ENCODE results near the gene WNT10A. TPM values are rescaled to one million over a fixed set of nuclear protein-coding genes. Genes with fewer than 3 reads are reported as not detected.

WNT10A gene
- 1 to 10 TPM in 2 of 3 donors, under 1 TPM in 1; 0.92 to 2.9 (median 2.9) TPM for total RNA-seq
- total RNA-seq (2013): 3.2 TPM

DNA sequence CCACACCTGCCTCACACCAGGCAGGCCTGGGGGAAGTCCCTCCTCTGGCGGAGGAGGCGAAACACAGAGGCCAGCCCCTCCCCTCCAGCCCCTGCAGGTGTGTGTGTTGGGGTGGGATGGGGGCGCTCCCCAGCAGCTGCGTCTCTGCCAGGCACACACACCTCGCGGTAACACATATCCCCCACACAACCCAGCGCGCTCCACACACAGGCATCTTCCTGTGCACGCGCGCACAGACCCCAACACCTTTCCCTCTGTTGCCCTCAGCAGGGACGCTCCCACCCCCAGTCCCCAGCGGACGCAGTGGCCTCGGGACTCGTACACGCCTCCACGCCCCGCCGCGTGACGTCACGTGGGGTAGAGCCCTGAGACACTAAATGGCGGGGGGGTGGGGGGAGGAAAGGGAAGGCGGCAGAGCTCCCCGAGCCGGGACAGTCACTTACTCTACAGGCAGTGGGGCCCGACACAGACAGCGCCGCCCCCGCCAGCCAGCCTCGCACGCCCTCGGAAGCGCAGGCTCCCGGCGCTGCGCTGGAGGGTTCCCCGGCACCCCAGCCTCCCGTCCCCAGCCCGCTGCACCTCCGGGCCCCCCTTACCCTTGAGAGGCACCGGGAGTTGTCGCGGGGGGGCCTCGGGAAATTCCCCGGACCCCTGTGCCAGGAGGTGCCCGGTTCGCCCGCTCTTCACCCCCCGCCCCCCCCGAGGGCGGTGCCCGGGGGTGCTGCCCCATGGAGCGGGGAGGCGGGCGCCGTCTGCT, at the start of gene WNT10A:
TSS of gene WNT10A (plus strand) at position 751 of the 757 bp plus-strand sequence. CDS start 144 bp downstream, outside the sequence.
- H3K9me3 ChIP-seq (ENCODE audit: control insufficient read depth, insufficient read depth, low read length): no peaks in the 10 kb centered on the region
- no peaks in the 10 kb centered on the region for H3K36me3 ChIP-seq (ENCODE audit: control insufficient read depth, insufficient read depth, low read length)
- Mint-ChIP-seq H3K36me3 (no peaks in the 10 kb centered on the region), H3K27ac (peak within 1 kb of the TSS in 1 of 2 donors; percentile 90), H3K9me3 (no peaks in the 10 kb centered on the region), H3K4me3 (peak within 1 kb of the TSS; percentile 72), H3K27me3 (ENCODE audit: low read depth in 2 of 2) (peaks cover 57 to 61% of the 10 kb centered on the region in 2 donors), H3K4me1 (peaks cover 0 to 22% of the 10 kb centered on the region in 2 donors)
- TF ChIP-seq, protein P1, sequence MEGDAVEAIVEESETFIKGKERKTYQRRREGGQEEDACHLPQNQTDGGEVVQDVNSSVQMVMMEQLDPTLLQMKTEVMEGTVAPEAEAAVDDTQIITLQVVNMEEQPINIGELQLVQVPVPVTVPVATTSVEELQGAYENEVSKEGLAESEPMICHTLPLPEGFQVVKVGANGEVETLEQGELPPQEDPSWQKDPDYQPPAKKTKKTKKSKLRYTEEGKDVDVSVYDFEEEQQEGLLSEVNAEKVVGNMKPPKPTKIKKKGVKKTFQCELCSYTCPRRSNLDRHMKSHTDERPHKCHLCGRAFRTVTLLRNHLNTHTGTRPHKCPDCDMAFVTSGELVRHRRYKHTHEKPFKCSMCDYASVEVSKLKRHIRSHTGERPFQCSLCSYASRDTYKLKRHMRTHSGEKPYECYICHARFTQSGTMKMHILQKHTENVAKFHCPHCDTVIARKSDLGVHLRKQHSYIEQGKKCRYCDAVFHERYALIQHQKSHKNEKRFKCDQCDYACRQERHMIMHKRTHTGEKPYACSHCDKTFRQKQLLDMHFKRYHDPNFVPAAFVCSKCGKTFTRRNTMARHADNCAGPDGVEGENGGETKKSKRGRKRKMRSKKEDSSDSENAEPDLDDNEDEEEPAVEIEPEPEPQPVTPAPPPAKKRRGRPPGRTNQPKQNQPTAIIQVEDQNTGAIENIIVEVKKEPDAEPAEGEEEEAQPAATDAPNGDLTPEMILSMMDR (IDR thresholded peaks at IDR 0.05): no peak
- H3K4me3 ChIP-seq (ENCODE audit: low read length): peak within 1 kb of the TSS; percentile 24
- WGBS (ENCODE audit: insufficient coverage): under 1% methylated on average over 55 of the region's 58 CpGs
- H3K4me1 ChIP-seq (ENCODE audit: control insufficient read depth, insufficient read depth, low read length): peaks cover 39% of the 10 kb centered on the region
- peak; percentile 72 to 76 (median 73) for ATAC-seq
- peak; percentile 74 to 95 for DNase-seq
- peak within 1 kb of the TSS; percentile 65 for H3K27ac ChIP-seq (ENCODE audit: low read length)
- intact Hi-C loops (cut with micrococcal nuclease): no loop called here
- H3K27me3 ChIP-seq (ENCODE audit: control insufficient read depth, insufficient read depth, low read length): peaks cover 55% of the 10 kb centered on the region

DNA sequence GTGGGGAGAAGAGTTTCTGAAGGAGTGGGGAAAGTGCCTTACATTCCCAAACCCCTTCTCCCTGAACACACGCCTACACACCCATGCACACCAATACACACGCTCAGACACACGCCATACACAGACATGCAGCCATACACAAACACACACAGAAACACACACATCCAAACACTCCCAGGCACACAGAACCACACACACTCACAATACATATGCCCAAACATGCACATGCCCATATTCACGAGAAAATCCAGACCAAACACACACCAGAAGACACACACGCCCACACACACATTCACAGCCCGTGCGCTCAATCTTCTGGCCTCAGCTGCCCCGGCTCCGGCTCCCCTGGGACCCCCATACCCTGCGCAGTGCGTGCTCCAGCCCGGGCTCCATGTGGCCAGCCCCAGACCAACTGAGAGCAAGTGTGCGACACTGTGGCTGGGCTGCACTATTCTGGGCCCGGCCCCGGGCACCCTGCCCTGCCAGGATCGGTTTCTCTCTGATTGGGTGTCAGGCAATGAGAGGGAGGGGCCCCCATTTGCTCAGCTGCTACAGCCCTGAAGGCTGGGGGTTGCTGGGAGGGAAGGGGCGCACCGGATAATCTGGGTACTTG, 49.2 kb upstream of the WNT10A start, which contains the start of gene PRKAG3:
TSS of gene PRKAG3 (minus strand) at position 426 of the 613 bp plus-strand sequence.
- Mint-ChIP-seq H3K4me1 (no peaks in the 10 kb centered on the region), H3K9me3 (no peaks in the 10 kb centered on the region), H3K27ac (no peak within 1 kb of the TSS), H3K27me3 (ENCODE audit: low read depth in 2 of 2) (peaks cover 27 to 33% of the 10 kb centered on the region in 2 donors), H3K4me3 (no peak within 1 kb of the TSS), H3K36me3 (no peaks in the 10 kb centered on the region)
- Histone ChIP-seq H3K27ac (ENCODE audit: low read length) (no peak within 1 kb of the TSS), H3K4me1 (ENCODE audit: control insufficient read depth, insufficient read depth, low read length) (no peaks in the 10 kb centered on the region), H3K36me3 (ENCODE audit: control insufficient read depth, insufficient read depth, low read length) (no peaks in the 10 kb centered on the region), H3K9me3 (ENCODE audit: control insufficient read depth, insufficient read depth, low read length) (no peaks in the 10 kb centered on the region), H3K4me3 (ENCODE audit: low read length) (no peak within 1 kb of the TSS), H3K27me3 (ENCODE audit: control insufficient read depth, insufficient read depth, low read length) (no peaks in the 10 kb centered on the region)
- 79% methylated on average over 18 of the region's 18 CpGs for WGBS (ENCODE audit: insufficient coverage)
- no peak for DNase-seq
- intact Hi-C loops (cut with micrococcal nuclease): no loop called here
- TF ChIP-seq, protein P1 (IDR thresholded peaks at IDR 0.05): no peak
- no peak for ATAC-seq

DNA sequence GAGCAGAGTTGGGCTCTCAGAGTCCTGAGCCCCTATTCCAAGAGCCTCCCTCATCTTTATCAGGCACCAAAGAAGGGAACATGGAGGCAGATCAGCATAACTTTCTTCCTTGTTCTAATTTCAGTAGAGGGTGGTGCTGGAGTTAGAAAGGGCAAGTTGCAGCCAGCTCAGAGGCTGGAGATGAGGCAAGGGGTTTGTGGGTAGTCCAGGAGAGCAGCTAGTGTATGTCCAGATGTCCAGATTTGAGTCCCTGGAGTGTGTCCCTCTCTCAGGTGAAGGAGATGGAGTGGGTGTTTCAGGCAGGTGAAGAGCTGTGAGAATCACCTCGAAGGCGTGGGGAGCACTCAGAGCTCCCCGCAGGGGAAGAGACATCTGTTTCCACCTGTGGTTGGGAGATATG, 48.6 kb upstream of the WNT10A start:
- Mint-ChIP-seq H3K4me3 (no peak overlapping the region), H3K36me3 (no peaks in the 10 kb centered on the region), H3K27me3 (ENCODE audit: low read depth in 2 of 2) (peaks cover 27 to 39% of the 10 kb centered on the region in 2 donors), H3K4me1 (no peaks in the 10 kb centered on the region), H3K9me3 (no peaks in the 10 kb centered on the region), H3K27ac (no peak overlapping the region)
- Histone ChIP-seq H3K27me3 (ENCODE audit: control insufficient read depth, insufficient read depth, low read length) (no peaks in the 10 kb centered on the region), H3K27ac (ENCODE audit: low read length) (no peak overlapping the region), H3K4me1 (ENCODE audit: control insufficient read depth, insufficient read depth, low read length) (no peaks in the 10 kb centered on the region), H3K4me3 (ENCODE audit: low read length) (no peak overlapping the region), H3K9me3 (ENCODE audit: control insufficient read depth, insufficient read depth, low read length) (no peaks in the 10 kb centered on the region), H3K36me3 (ENCODE audit: control insufficient read depth, insufficient read depth, low read length) (no peaks in the 10 kb centered on the region)
- ATAC-seq (no peak), DNase-seq (no peak)
- TF ChIP-seq, protein P1 (IDR thresholded peaks at IDR 0.05): no peak
- intact Hi-C loops (cut with micrococcal nuclease): no loop called here
- WGBS (ENCODE audit: insufficient coverage): 69% methylated on average over 3 of the region's 3 CpGs

Data from natural killer cell (primary cell).